Naive thymus-derived CD8-positive, alpha-beta T cell (primary cell): ENCODE data around the gene PFKL. TPM values are rescaled to one million over a fixed set of nuclear protein-coding genes. Genes with fewer than 3 reads are reported as not detected.
"Not testable (repeated sequence)": the region's sequence is repeated elsewhere in the genome, so short reads cannot be mapped to it uniquely, and the experiment has no call there.

ENCODE experiments used
- ATAC-seq, 2 donors: fragments of 150-1000 bp; cut with Tn5 transposase in 1 of 2; sonication (Bioruptor Pico), chemical (Tn5 transposase) in 1 of 2; 1 replicate in 1 of 2; 2 replicates in 1 of 2; pipeline ENCODE4 v1.10.0; 2021; ENCODE audit warnings: mild to moderate bottlenecking in 2 of 2, moderate library complexity in 2 of 2
- POLR2A ChIA-PET: fragments of 350-600 bp; sonication (Branson Sonifier 250); formaldehyde crosslinking; loops from one replicate; lab custom pipeline; 2021; ENCODE audit warnings: antibody characterized with exemption; lab: Charles Lee
- DNase-seq, 10 donors: peaks; one replicate each; pipeline versions ENCODE4 v3.0.0 to v3.0.0-alpha.2; 2020 to 2022
- H3K27ac Mint-ChIP-seq, 10 donors: one replicate each; pipeline ENCODE4 v1.8.0; 2020 to 2022; ENCODE audit warnings: mild to moderate bottlenecking in 10 of 10, mixed read lengths in 10 of 10, moderate library complexity in 4 of 10, inconsistent platforms in 1 of 10
- H3K27me3 Mint-ChIP-seq, 5 donors: one replicate each; pipeline ENCODE4 v1.8.0; 2021 to 2022; ENCODE audit warnings: mixed read lengths in 5 of 5
- H3K36me3 Mint-ChIP-seq, 3 donors: one replicate each; pipeline ENCODE4 v1.8.0; 2020 to 2022; ENCODE audit warnings: mixed read lengths in 3 of 3, mild to moderate bottlenecking in 2 of 3, inconsistent platforms in 1 of 3
- H3K4me1 Mint-ChIP-seq, 4 donors: one replicate each; pipeline ENCODE4 v1.8.0; 2021 to 2022; ENCODE audit warnings: mixed read lengths in 4 of 4
- H3K4me3 Mint-ChIP-seq, 10 donors: one replicate each; pipeline ENCODE4 v1.8.0; 2020 to 2022; ENCODE audit warnings: mild to moderate bottlenecking in 10 of 10, mixed read lengths in 10 of 10, moderate library complexity in 6 of 10, inconsistent platforms in 1 of 10
- H3K9me3 Mint-ChIP-seq, 9 donors: one replicate each; pipeline ENCODE4 v1.8.0; 2020 to 2022; ENCODE audit warnings: mixed read lengths in 9 of 9, mild to moderate bottlenecking in 3 of 9, inconsistent platforms in 1 of 9, moderate library complexity in 1 of 9
- polyA plus RNA-seq, 3 donors: library from polyadenylated mRNA; unstranded; fragments of 300-500 nt; fragmentation: Illumina TruSeq; gene quantifications; one replicate each; pipeline ENCODE4 v1.2.3, GENCODE V29; 2021
- total RNA-seq, 8 experiments: library from RNA in 2 of 8; stranded (reverse) in 2 of 8; gene quantifications; one replicate each; pipeline ENCODE4 v1.2.3 and lab custom pipeline; 2021 to 2026

Gene PFKL
- total and polyA plus RNA-seq, 5 experiments from 2014 or later = 63.2 to 125 (median 79.5) TPM

GRCh38 chr21:44357064-44357837 is 57.4 kb downstream of the PFKL start:
- no peak for ATAC-seq
- Mint-ChIP-seq H3K27ac (peak overlapping the region in 1 of 10 donors; percentile 8), H3K4me3 (no peak overlapping the region), H3K4me1 (peaks cover 25 to 57% (median 47%) of the 10 kb centered on the region in 4 donors), H3K9me3 (no peaks in the 10 kb centered on the region), H3K27me3 (peaks cover 0 to 5% (median 0%) of the 10 kb centered on the region in 5 donors), H3K36me3 (no peaks in the 10 kb centered on the region)
- peak in 1 of 10 donors; percentile 55 for DNase-seq
- POLR2A ChIA-PET = no interaction called here

GRCh38 chr21:44359396-44359795 is 59.5 kb downstream of the PFKL start:
- DNase-seq (peak in 1 of 10 donors; percentile 11), ATAC-seq (no peak)
- peaks cover 16 to 35% (median 32%) of the 10 kb centered on the region in 4 donors for H3K4me1 Mint-ChIP-seq
- H3K4me3 Mint-ChIP-seq = no peak overlapping the region
- peak overlapping the region in 1 of 10 donors; percentile 51 for H3K27ac Mint-ChIP-seq
- H3K9me3 Mint-ChIP-seq = peaks cover 0 to 10% (median 5%) of the 10 kb centered on the region in 9 donors
- POLR2A ChIA-PET = no interaction called here
- H3K36me3 Mint-ChIP-seq = peaks cover 0 to 2% (median 0%) of the 10 kb centered on the region in 3 donors
- peaks cover 0 to 8% (median 0%) of the 10 kb centered on the region in 5 donors for H3K27me3 Mint-ChIP-seq

GRCh38 chr21:44360159-44360558 is 60.3 kb downstream of the PFKL start:
- H3K4me3 Mint-ChIP-seq = peak overlapping the region in 2 of 10 donors; percentile 42 to 49
- H3K27me3 Mint-ChIP-seq = peaks cover 0 to 8% (median 0%) of the 10 kb centered on the region in 5 donors
- H3K36me3 Mint-ChIP-seq = peaks cover 0 to 2% (median 0%) of the 10 kb centered on the region in 3 donors
- peak overlapping the region in 2 of 10 donors; percentile 27 to 41 for H3K27ac Mint-ChIP-seq
- POLR2A ChIA-PET = interaction anchor here (0.6 kb wide), 1 partner anchor 15 kb away, joined by 3 read pairs; no protein-coding TSS in a partner anchor
- ATAC-seq = peak; percentile 49 to 65
- peak in 1 of 10 donors; percentile 4 for DNase-seq
- H3K9me3 Mint-ChIP-seq = peaks cover 0 to 10% (median 5%) of the 10 kb centered on the region in 9 donors
- H3K4me1 Mint-ChIP-seq = peaks cover 10 to 28% (median 26%) of the 10 kb centered on the region in 4 donors

GRCh38 chr21:44361903-44362302 is 62.0 kb downstream of the PFKL start:
- not testable (repeated sequence) for DNase-seq, H3K4me3 Mint-ChIP-seq, H3K27ac Mint-ChIP-seq, ATAC-seq, H3K27me3 Mint-ChIP-seq, H3K36me3 Mint-ChIP-seq
- peaks cover 3 to 13% (median 12%) of the 10 kb centered on the region in 4 donors for H3K4me1 Mint-ChIP-seq
- H3K9me3 Mint-ChIP-seq = peaks cover 0 to 10% (median 5%) of the 10 kb centered on the region in 9 donors
- POLR2A ChIA-PET = interaction anchor here (1.6 kb wide), 1 partner anchor 23 kb away, joined by 4 read pairs; the partner anchor contains the start of gene CFAP410

- POLR2A ChIA-PET = no interaction called here
- H3K27me3 Mint-ChIP-seq = peaks cover 0 to 8% (median 0%) of the 10 kb centered on the region in 5 donors
- H3K27ac Mint-ChIP-seq = peak overlapping the region in 2 of 10 donors; percentile 24 to 74
- no peak overlapping the region for H3K4me3 Mint-ChIP-seq
- H3K4me1 Mint-ChIP-seq = peaks cover 3 to 13% (median 11%) of the 10 kb centered on the region in 4 donors
- ATAC-seq = no peak
- H3K36me3 Mint-ChIP-seq = peaks cover 0 to 2% (median 0%) of the 10 kb centered on the region in 3 donors
- peaks cover 0 to 10% (median 5%) of the 10 kb centered on the region in 9 donors for H3K9me3 Mint-ChIP-seq
- no peak for DNase-seq
Measured at GRCh38 chr21:44363278-44363677, 63.4 kb downstream of the PFKL start.

GRCh38 chr21:44364151-44365053 is 64.5 kb downstream of the PFKL start:
- POLR2A ChIA-PET = no interaction called here

GRCh38 chr21:44365251-44365966 is 65.6 kb downstream of the PFKL start:
- H3K27ac Mint-ChIP-seq = peak overlapping the region in 1 of 10 donors; percentile 62

More at GRCh38 chr21:44364151-44365053, 64.5 kb downstream of the PFKL start:
- Mint-ChIP-seq H3K27me3 (peaks cover 0 to 8% (median 0%) of the 10 kb centered on the region in 5 donors), H3K4me3 (no peak overlapping the region), H3K36me3 (peaks cover 0 to 2% (median 0%) of the 10 kb centered on the region in 3 donors), H3K9me3 (peaks cover 0 to 10% (median 5%) of the 10 kb centered on the region in 9 donors), H3K27ac (no peak overlapping the region), H3K4me1 (peaks cover 3 to 13% (median 9%) of the 10 kb centered on the region in 4 donors)
- no peak for ATAC-seq
- peak in 1 of 10 donors; percentile 50 for DNase-seq

GRCh38 chr21:44365967-44366585 is 66.2 kb downstream of the PFKL start:
- ATAC-seq (no peak), DNase-seq (peak in 1 of 10 donors; percentile 49)
- Mint-ChIP-seq H3K4me3 (no peak overlapping the region), H3K4me1 (peaks cover 0 to 7% (median 3%) of the 10 kb centered on the region in 4 donors), H3K27ac (no peak overlapping the region), H3K36me3 (peaks cover 0 to 2% (median 0%) of the 10 kb centered on the region in 3 donors), H3K9me3 (peaks cover 0 to 10% (median 5%) of the 10 kb centered on the region in 9 donors), H3K27me3 (peaks cover 0 to 8% (median 0%) of the 10 kb centered on the region in 5 donors)
- POLR2A ChIA-PET = no interaction called here

More at GRCh38 chr21:44365251-44365966, 65.6 kb downstream of the PFKL start:
- Mint-ChIP-seq H3K36me3 (peaks cover 0 to 2% (median 0%) of the 10 kb centered on the region in 3 donors), H3K4me1 (peaks cover 2 to 8% (median 5%) of the 10 kb centered on the region in 4 donors), H3K4me3 (no peak overlapping the region), H3K27me3 (peaks cover 0 to 8% (median 0%) of the 10 kb centered on the region in 5 donors), H3K9me3 (peaks cover 0 to 10% (median 5%) of the 10 kb centered on the region in 9 donors)
- DNase-seq = peak in 1 of 10 donors; percentile 45
- ATAC-seq = no peak
- POLR2A ChIA-PET = no interaction called here

- Mint-ChIP-seq H3K36me3 (peaks cover 0 to 2% (median 0%) of the 10 kb centered on the region in 3 donors), H3K27me3 (peaks cover 0 to 8% (median 0%) of the 10 kb centered on the region in 5 donors), H3K4me3 (no peak overlapping the region), H3K4me1 (peaks cover 0 to 7% (median 3%) of the 10 kb centered on the region in 4 donors), H3K9me3 (peaks cover 0 to 10% (median 5%) of the 10 kb centered on the region in 9 donors), H3K27ac (no peak overlapping the region)
- ATAC-seq = no peak
- DNase-seq = peak in 1 of 10 donors; percentile 44
- POLR2A ChIA-PET = no interaction called here
Measured at GRCh38 chr21:44366586-44367211, 66.8 kb downstream of the PFKL start.

GRCh38 chr21:44368711-44369446 is 69.0 kb downstream of the PFKL start:
- peak overlapping the region in 1 of 10 donors; percentile 47 for H3K27ac Mint-ChIP-seq
- H3K9me3 Mint-ChIP-seq = no peaks in the 10 kb centered on the region
- no peaks in the 10 kb centered on the region for H3K27me3 Mint-ChIP-seq
- DNase-seq (peak in 1 of 10 donors; percentile 34), ATAC-seq (no peak)
- H3K36me3 Mint-ChIP-seq = no peaks in the 10 kb centered on the region
- H3K4me1 Mint-ChIP-seq = peaks cover 0 to 12% (median 7%) of the 10 kb centered on the region in 4 donors
- POLR2A ChIA-PET = no interaction called here
- no peak overlapping the region for H3K4me3 Mint-ChIP-seq
